Activated gamma-delta T cell treated with Interleukin-2 at 50 U/mL for 16 hours (primary cell): ENCODE results near the gene TBC1D21.
A peak's percentile ranks its signal among the peaks of the same experiment; 100 is the strongest.

Source experiments
- DNase-seq: peaks from one replicate; pipeline ENCODE4 v3.0.0-alpha.2; 2020

TBC1D21 gene, protein sequence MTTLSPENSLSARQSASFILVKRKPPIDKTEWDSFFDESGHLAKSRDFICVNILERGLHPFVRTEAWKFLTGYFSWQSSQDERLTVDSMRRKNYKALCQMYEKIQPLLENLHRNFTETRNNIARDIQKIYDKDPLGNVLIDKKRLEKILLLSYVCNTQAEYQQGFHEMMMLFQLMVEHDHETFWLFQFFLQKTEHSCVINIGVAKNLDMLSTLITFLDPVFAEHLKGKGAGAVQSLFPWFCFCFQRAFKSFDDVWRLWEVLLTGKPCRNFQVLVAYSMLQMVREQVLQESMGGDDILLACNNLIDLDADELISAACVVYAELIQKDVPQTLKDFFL

DNA sequence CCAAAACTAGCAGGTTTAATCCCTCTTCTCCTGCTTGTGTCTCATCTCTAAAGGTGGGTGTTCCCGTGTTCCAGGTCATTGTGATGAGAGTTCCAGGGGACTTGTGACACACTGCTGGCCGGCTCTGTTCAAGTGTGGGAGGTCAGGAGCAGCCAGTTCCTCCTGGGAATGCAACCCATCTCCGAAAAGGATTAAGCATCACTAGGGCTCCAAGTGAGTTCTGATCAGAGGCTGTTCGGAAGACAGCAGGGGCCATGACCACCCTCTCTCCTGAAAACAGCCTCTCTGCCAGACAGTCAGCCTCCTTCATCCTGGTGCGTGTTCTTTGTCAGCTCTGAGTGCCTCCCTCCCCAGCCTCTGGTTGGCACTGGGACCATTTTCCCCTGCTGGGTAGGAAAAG, at the start of gene TBC1D21:
TBC1D21 (plus strand) TSS at position 109 of the 400 bp plus-strand sequence; CDS start at position 255, 146 bp downstream.
- no peak for DNase-seq

GRCh38 chr15:73826711-73827251, 46.6 kb upstream of the TBC1D21 start:
- no peak for DNase-seq

GRCh38 chr15:73829523-73829922, 43.8 kb upstream of the TBC1D21 start:
- no peak for DNase-seq

- DNase-seq = no peak
Measured at GRCh38 chr15:73832657-73833056, 40.7 kb upstream of the TBC1D21 start.

DNA sequence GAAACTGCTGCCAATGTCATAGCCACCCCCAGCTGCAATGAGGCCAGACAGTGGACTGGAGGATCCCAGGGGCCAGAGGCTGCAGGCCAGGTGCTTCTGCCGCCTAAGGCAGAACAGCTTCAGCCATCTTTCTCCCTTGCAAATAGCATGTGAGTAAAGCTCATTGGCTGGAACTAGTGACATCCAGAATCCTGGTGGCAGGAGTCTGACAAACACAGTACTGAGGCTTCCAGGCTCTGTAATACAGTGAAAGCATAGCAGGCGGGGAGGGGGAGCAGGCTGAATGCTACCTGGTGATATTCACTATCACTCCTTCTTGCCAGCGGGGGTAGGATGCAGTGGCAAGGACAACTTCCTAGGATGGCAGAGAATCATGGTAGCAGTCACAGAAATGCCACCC, 36.5 kb upstream of the TBC1D21 start:
- no peak for DNase-seq

DNA sequence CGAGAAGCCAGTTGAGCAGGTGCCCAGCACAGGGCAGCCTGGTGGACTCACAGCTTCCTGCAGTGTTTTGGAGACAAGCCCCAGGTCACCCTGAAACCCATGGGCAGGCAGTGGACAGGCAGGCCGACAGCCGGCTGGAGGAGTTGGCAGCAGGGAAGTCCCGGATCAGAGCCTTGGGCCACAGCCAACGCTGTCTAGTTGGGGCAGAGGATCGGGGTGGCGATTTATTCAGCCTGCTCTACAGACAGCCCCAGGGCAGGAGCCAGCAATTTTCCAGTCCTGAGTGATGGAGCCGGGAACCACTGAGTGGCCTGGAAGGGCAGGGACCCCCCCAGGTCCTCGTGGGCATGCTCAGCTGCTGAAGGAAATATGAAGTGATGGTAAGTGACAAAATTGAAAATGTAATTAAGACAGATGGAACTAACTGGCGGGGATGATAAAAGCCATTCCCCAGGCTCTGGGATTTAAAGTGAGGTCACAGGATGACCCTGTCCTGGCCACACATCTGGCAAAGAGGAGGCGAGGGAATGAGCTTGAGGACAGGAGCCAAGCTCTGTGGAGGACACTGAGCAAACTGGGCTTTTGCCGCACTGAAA, 34.4 kb upstream of the TBC1D21 start:
- DNase-seq = no peak

GRCh38 chr15:73839699-73840377, 33.5 kb upstream of the TBC1D21 start:
- no peak for DNase-seq

- no peak for DNase-seq
Measured at GRCh38 chr15:73840771-73841170, 32.6 kb upstream of the TBC1D21 start.

DNA sequence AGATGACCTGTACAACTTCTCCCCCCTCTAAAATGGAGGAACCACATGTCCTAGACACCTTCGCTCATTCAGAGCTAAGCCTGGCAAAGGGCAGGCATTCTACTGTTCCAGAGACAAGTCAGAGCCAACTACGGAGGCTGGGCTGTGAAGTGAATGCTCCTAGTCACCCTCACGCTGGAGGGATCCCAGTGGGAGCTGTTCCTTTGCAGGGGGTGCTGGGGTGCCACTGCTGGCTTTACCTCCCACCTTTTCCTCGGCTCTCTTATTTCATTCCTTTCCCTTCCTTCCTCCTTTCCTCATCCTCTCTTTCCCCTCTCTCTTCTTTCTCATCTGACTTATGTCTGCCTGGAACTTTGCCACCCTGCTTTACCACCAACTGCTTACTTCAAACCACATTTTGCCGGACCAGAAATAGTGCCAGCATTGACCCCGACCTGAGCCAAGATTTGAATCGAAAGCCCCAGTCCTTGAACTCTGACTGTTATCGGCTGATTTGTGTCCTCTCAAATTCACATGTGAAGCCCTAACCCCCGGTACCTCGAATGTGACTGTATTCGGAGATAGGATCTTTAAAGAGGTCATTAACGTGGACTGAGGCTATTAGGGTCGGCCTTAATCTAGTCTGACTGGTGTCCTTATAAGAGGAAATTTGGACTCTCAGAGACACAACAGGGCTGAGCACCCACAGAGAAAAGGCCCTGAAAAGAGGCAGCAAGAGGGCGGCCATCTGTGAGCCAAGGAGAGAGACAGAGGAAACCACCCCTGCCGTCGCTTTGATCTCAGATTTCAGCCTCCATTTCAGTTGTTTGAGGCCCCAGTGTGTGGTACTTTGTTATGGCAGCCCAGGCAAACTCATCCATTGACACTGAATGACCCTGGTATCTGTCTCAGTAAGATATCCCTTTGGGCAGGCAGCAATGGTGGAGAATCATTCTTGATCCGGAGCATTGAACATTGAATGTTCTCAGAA, 31.3 kb upstream of the TBC1D21 start:
- no peak for DNase-seq

GRCh38 chr15:73843787-73844186, 29.6 kb upstream of the TBC1D21 start:
- DNase-seq = no peak

DNA sequence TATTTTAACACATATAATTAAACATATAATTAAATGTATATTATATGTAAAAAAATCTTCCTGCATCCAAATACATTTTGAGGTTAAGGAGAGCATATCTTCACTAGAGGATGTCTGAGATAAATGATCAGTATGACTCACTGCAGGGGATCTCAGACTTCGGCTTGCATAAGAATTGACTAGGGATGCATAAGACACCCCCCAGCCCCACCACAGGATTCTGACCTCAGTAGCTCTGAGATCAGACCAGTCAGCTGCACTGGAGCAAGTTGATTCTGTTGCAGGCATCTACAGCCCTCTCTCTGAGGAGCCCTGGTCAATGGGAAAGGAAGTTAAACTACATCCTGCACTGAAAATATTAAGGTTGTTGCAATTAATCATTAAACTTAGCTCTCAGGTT, 29.0 kb upstream of the TBC1D21 start:
- DNase-seq = no peak

- DNase-seq = no peak
Measured at GRCh38 chr15:73845507-73845906, 27.9 kb upstream of the TBC1D21 start.

DNA sequence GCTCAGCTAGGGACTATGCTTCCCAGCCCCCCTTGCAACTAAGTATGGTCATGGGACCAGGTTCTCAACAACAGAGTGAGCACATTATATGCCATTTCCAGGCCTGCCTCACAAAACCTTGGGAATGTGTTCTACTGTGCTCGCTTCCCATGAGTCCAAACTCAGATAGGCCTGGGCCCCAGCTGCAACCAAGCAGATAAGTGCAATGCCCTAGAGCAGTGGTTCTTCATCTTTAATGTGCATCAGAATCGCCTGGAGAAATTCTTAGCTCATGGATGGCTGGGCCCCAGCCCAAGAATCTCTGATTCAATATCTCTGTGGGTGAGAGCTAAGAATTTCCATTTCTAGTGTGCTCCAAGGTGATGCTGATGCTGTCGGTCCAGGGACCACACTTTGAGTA, 27.5 kb upstream of the TBC1D21 start:
- no peak for DNase-seq

DNA sequence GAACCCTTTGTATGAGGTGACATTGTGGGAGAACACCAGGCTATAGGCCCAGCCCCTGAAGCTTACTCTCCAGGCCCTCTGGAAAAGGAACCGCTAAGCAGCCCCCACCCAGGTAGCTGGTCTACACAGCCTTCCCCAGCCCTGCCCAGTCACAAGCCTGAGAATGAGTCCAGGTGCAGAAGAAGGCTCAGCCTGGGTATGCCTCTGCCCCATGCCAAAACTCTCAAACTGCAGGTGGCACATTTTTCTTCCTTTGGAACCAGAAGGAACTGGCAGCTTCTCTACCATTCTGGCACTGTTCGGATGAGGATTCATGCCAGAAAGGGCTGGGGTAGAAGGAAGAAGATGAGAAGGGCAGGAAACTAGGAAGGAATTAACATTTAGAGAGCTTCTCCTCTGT, 23.7 kb upstream of the TBC1D21 start:
- DNase-seq = no peak

GRCh38 chr15:73850228-73850627, 23.1 kb upstream of the TBC1D21 start:
- DNase-seq = no peak

DNA sequence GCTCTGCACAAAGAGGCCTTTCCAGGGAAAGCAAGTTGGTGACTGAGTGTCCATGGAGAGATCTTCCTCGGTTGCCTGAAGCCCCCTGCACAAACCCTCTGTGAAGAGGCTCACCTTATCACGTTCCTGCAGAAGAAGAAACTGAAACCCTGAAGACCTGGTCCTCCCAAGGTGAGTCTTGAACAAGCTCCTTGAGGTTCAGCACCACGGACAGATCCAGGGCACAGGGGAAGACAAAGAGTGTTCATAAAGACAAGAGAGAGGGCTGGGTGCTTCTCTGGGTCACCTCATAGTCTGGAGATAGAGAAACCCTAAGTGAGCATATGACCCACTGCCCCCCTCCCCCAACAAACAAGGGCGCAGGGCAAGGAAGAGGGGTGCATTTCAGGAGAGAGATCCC, 21.7 kb upstream of the TBC1D21 start:
- peak; percentile 20 for DNase-seq

DNA sequence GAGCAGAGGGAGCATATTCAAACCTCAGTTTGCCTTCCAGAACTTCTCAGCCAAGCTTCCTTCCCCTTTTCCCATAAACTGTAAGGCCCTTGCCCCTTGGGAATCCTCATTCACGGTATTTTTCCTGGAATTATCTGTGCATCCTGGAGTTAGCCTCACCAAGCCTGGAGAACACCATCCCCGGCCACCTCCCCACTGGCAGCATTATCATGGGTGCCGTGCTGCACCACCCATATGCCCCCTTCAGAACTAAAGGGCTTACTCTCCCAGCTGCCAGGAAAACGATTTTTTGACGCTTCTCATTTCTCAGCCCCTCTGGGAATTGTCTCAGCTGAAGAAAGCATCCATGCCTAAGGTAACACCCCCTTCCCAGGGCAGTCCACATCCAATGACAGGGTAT, 20.9 kb upstream of the TBC1D21 start:
- DNase-seq = no peak

- no peak for DNase-seq
Measured at GRCh38 chr15:73854265-73854664, 19.1 kb upstream of the TBC1D21 start.

DNA sequence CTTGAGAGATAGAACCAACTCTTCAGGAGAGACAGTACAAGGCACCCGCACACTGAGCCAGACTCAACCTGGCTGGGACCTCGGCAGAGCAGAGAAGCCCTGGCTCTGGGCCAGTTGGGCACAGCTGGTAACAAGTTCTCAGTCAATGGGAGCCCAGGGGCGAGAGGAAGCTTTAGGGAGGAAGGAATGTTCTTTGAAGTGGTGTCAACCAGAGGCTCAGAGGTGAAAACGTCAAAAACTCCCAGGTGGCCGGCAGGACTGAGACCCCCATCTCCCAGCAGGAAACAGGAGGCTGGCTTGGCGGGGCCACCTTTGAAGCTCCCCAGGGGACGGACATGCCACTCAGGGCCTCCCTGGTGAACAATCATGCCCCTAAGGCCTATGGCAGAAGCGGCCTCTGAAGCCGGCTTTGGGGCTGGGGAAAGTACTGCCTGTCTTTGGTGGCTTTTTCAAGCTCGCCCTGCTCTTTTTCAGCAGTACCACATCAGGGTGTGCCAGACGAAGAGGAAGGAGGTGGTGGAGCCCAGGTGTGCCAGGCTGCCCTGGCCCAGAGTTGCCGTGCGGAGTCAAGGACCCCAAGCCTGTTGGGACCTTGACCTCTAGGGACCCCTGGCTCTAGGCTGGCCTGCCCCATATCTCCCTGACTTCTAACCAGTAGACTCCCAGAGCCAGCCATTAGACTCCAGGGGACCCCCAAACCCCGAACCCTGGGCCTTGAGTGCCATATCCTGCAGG, 16.7 kb upstream of the TBC1D21 start:
- no peak for DNase-seq

DNA sequence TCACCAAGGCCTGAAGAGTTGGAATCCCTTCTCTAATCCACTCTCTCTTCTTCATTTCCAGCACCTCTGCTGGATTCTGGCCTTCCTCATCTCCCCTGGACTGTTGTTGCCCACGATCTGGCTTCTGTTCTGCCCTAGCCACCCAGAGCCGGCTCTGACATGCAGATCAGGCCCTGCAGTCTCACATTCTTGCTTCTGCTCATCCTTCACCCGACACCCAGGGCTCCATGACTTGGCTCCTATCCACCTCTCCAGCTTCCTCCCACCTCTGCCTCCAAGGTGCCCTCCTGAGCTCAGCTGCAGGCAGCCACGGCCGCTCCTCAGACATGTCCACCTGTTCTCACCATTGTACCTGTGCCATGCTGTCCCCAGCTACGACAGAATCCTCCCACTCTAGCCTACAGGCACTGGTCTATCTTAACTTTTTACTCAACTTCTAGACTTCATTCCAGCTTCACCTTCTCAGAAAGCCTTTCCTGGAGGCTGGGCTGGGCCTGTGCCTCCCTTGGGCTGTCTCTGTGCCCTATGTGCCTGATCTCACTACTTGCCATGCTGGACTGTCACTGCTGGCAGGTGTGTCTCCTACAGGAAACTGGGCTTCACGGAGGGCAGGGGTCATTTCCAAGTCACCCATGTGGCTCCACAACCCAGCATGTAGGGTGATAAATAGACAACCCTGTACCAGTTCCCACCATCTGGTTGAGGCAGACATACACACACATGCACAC, 16.0 kb upstream of the TBC1D21 start:
- DNase-seq = no peak

GRCh38 chr15:73858062-73858461, 15.3 kb upstream of the TBC1D21 start:
- no peak for DNase-seq
